ENCODE results near the gene SMIM32. TPM values are rescaled to one million over a fixed set of nuclear protein-coding genes. Genes with fewer than 3 reads are reported as not detected.

Gene SMIM32
- total RNA-seq, 1 donor from 2014 or later, result 0.30 TPM

DNA sequence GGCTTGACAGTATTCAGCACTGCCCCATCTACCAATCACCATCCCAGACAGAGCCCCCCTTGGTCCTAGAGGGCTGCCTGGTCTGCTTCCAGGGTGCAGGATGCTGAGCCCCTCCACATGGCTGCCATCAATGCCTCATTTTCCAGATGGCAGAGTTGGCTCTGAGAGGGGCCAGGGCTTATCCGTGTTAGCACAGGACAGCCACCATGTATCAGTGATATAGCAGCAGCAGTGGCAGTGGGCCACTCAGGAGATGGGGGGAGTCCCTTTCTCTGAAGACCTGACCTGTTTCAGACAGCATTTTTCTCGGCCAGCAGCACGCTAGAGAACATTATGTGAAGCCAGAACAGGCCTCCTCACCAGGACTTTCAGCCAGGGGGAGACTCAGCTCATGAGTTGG, 1.6 kb upstream of the SMIM32 start:
- Mint-ChIP-seq H3K4me3 (ENCODE audit: unreplicated experiment) (no peak overlapping the region), H3K9me3 (ENCODE audit: unreplicated experiment) (peaks cover under 1% of the 10 kb centered on the region), H3K27me3 (ENCODE audit: low read depth, unreplicated experiment) (peaks cover 39% of the 10 kb centered on the region), H3K36me3 (ENCODE audit: low read depth, unreplicated experiment) (peaks cover 8% of the 10 kb centered on the region), H3K27ac (ENCODE audit: unreplicated experiment) (no peak overlapping the region), H3K4me1 (ENCODE audit: low read depth, unreplicated experiment) (peaks cover 12% of the 10 kb centered on the region)
- Histone ChIP-seq H3K4me2 (ENCODE audit: low read length) (no peak overlapping the region), H3K79me2 (ENCODE audit: insufficient read depth, low read length) (no peaks in the 10 kb centered on the region), H3K27ac (ENCODE audit: low read depth, low read length) (no peak overlapping the region), H2AFZ (ENCODE audit: low read depth, low read length) (no peak overlapping the region), H3K4me3 (ENCODE audit: insufficient read depth, low read depth, low read length) (no peak overlapping the region), H3K36me3 (ENCODE audit: insufficient read depth, low read length) (no peaks in the 10 kb centered on the region), H4K20me1 (ENCODE audit: insufficient read depth, low read length) (peaks cover 21% of the 10 kb centered on the region), H3K9ac (ENCODE audit: low read length) (no peak overlapping the region), H3K27me3 (ENCODE audit: insufficient read depth, low read length) (peaks cover 44% of the 10 kb centered on the region), H3K9me3 (ENCODE audit: insufficient read depth, low read depth, low read length) (no peaks in the 10 kb centered on the region), H3K4me1 (ENCODE audit: insufficient read depth, low read length) (peaks cover 15% of the 10 kb centered on the region)
- no peak for FAIRE-seq
- TF ChIP-seq, protein P1, sequence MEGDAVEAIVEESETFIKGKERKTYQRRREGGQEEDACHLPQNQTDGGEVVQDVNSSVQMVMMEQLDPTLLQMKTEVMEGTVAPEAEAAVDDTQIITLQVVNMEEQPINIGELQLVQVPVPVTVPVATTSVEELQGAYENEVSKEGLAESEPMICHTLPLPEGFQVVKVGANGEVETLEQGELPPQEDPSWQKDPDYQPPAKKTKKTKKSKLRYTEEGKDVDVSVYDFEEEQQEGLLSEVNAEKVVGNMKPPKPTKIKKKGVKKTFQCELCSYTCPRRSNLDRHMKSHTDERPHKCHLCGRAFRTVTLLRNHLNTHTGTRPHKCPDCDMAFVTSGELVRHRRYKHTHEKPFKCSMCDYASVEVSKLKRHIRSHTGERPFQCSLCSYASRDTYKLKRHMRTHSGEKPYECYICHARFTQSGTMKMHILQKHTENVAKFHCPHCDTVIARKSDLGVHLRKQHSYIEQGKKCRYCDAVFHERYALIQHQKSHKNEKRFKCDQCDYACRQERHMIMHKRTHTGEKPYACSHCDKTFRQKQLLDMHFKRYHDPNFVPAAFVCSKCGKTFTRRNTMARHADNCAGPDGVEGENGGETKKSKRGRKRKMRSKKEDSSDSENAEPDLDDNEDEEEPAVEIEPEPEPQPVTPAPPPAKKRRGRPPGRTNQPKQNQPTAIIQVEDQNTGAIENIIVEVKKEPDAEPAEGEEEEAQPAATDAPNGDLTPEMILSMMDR (IDR thresholded peaks at IDR 0.05; ENCODE audit: insufficient read depth, low read depth, low read length), result no peak
- TF ChIP-seq EZH2 (IDR thresholded peaks at IDR 0.05; ENCODE audit: insufficient read depth, low read length), result no peak
- no peak for DNase-seq (ENCODE audit: low read depth)

DNA sequence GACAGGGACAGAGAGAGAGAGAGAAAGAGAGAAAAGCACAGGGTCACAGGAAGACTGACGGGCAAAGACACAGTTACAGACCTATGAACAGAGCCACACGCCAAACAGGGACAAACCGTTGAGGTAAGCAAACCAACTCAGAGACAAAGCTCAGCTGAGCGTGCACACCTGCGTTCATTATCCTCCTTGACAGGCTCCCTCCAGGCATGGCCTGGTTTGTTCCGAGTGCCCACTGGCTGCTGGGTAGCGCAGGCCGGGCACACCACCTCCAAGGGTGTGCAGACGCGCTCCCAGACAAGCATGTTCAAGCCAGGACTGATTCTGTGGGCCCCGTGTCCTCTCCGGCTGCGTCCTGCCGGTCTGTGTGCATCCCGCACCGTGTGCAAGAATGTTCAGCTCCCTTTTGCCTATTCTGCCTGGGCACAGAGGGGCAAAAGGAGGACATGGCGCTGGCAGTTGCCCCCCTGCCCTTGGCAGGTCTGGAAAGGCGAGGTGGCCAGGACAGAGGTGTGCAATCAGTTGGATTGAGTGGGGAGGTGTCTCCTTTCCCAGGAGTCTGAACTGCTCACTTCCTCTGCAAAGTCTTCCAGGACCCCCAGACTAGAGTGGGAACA, 467 bp upstream of the SMIM32 start:
- Histone ChIP-seq H3K36me3 (ENCODE audit: insufficient read depth, low read length) (no peaks in the 10 kb centered on the region), H3K27me3 (ENCODE audit: insufficient read depth, low read length) (peaks cover 44% of the 10 kb centered on the region), H3K4me3 (ENCODE audit: insufficient read depth, low read depth, low read length) (no peak overlapping the region), H3K79me2 (ENCODE audit: insufficient read depth, low read length) (no peaks in the 10 kb centered on the region), H3K4me1 (ENCODE audit: insufficient read depth, low read length) (peaks cover 15% of the 10 kb centered on the region), H2AFZ (ENCODE audit: low read depth, low read length) (no peak overlapping the region), H4K20me1 (ENCODE audit: insufficient read depth, low read length) (peaks cover 27% of the 10 kb centered on the region), H3K4me2 (ENCODE audit: low read length) (peak overlapping the region; percentile 83), H3K9me3 (ENCODE audit: insufficient read depth, low read depth, low read length) (no peaks in the 10 kb centered on the region), H3K9ac (ENCODE audit: low read length) (no peak overlapping the region), H3K27ac (ENCODE audit: low read depth, low read length) (no peak overlapping the region)
- Mint-ChIP-seq H3K36me3 (ENCODE audit: low read depth, unreplicated experiment) (peaks cover 14% of the 10 kb centered on the region), H3K9me3 (ENCODE audit: unreplicated experiment) (no peaks in the 10 kb centered on the region), H3K27ac (ENCODE audit: unreplicated experiment) (peak overlapping the region; percentile 42), H3K4me1 (ENCODE audit: low read depth, unreplicated experiment) (peaks cover 12% of the 10 kb centered on the region), H3K27me3 (ENCODE audit: low read depth, unreplicated experiment) (peaks cover 41% of the 10 kb centered on the region), H3K4me3 (ENCODE audit: unreplicated experiment) (peak overlapping the region; percentile 37)
- FAIRE-seq, result no peak
- DNase-seq (ENCODE audit: low read depth), result no peak
- no peak for TF ChIP-seq EZH2 (IDR thresholded peaks at IDR 0.05; ENCODE audit: insufficient read depth, low read length)
- TF ChIP-seq, protein P1 (IDR thresholded peaks at IDR 0.05; ENCODE audit: insufficient read depth, low read depth, low read length), result no peak

DNA sequence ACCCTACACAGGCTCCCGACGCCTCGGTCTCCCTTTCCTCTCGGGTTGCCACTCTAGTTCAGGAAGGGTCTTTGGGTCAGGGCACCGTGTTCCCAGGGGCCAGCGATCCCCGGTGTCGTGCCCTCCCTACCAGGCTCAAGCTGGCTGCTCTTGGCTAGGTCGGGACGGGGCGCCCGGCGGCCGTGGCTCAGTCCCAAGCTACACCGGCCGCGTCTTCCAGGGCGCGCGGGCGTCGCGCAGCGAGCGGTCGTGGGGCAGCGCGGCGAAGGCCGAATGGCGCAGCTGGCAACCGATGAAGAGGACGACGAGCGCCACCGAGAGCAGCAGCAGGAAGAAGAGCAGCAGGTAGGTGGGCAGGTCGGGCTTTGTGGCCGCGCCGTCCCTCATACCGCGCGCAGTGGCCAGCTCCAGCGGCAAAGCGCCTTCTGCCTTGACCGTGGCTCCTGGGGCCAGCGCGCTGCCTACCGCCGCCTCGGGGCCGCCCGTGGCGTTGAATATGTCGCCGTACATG, 892 bp downstream of the SMIM32 start:
- Histone ChIP-seq H3K27me3 (ENCODE audit: insufficient read depth, low read length) (peaks cover 44% of the 10 kb centered on the region), H2AFZ (ENCODE audit: low read depth, low read length) (no peak overlapping the region), H3K27ac (ENCODE audit: low read depth, low read length) (no peak overlapping the region), H3K4me3 (ENCODE audit: insufficient read depth, low read depth, low read length) (peak overlapping the region; percentile 50), H3K9ac (ENCODE audit: low read length) (no peak overlapping the region), H3K4me2 (ENCODE audit: low read length) (peak overlapping the region; percentile 83), H3K79me2 (ENCODE audit: insufficient read depth, low read length) (no peaks in the 10 kb centered on the region), H4K20me1 (ENCODE audit: insufficient read depth, low read length) (peaks cover 37% of the 10 kb centered on the region), H3K4me1 (ENCODE audit: insufficient read depth, low read length) (peaks cover 15% of the 10 kb centered on the region), H3K9me3 (ENCODE audit: insufficient read depth, low read depth, low read length) (no peaks in the 10 kb centered on the region), H3K36me3 (ENCODE audit: insufficient read depth, low read length) (no peaks in the 10 kb centered on the region)
- DNase-seq (ENCODE audit: low read depth) (no peak), FAIRE-seq (no peak)
- H3K27me3 Mint-ChIP-seq (ENCODE audit: low read depth, unreplicated experiment), result peaks cover 38% of the 10 kb centered on the region
- H3K27ac Mint-ChIP-seq (ENCODE audit: unreplicated experiment), result no peak overlapping the region
- H3K36me3 Mint-ChIP-seq (ENCODE audit: low read depth, unreplicated experiment), result peaks cover 17% of the 10 kb centered on the region
- peaks cover 12% of the 10 kb centered on the region for H3K4me1 Mint-ChIP-seq (ENCODE audit: low read depth, unreplicated experiment)
- peak overlapping the region; percentile 41 for H3K4me3 Mint-ChIP-seq (ENCODE audit: unreplicated experiment)
- TF ChIP-seq, protein P1 (IDR thresholded peaks at IDR 0.05; ENCODE audit: insufficient read depth, low read depth, low read length), result no peak
- peak; percentile 99 for TF ChIP-seq EZH2 (IDR thresholded peaks at IDR 0.05; ENCODE audit: insufficient read depth, low read length)
- peaks cover 2% of the 10 kb centered on the region for H3K9me3 Mint-ChIP-seq (ENCODE audit: unreplicated experiment)
